GM11168 (cell line): ENCODE results near the gene TMEM51.
"Not testable (repeated sequence)": the region's sequence is repeated elsewhere in the genome, so short reads cannot be mapped to it uniquely, and the experiment has no call there.

Experiments
- in situ Hi-C: fragments of 300-500 bp; cut with MboI; formaldehyde crosslinking; loops from one replicate; pipeline ENCODE4 v1.12.0; 2022; ENCODE audit warnings: low sequenced_read_pairs; ENCODE audit not compliant: unreplicated experiment

The TMEM51 gene

GRCh38 chr1:15173863-15174614 lies 20.5 kb downstream of the TMEM51 start:
- in situ Hi-C loops = no loop called here

DNA sequence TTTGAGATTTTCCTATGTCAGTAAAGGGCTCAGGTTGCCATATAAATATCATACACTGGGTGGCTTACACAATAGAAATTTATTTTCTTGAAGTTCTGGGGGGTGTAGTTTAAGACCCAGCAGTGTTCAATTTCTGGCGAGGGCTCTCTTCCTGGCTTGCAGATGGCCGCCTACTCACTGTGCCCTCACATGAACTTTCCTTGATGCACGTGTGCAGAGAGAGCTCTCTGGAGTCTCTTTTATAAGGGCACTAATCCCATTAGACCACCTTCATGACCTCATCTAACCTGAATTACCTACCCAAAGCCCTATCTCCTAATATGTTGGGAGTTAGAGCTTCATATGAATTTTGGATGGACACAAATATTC lies 21.1 kb downstream of the TMEM51 start:
- in situ Hi-C loops = no loop called here

DNA sequence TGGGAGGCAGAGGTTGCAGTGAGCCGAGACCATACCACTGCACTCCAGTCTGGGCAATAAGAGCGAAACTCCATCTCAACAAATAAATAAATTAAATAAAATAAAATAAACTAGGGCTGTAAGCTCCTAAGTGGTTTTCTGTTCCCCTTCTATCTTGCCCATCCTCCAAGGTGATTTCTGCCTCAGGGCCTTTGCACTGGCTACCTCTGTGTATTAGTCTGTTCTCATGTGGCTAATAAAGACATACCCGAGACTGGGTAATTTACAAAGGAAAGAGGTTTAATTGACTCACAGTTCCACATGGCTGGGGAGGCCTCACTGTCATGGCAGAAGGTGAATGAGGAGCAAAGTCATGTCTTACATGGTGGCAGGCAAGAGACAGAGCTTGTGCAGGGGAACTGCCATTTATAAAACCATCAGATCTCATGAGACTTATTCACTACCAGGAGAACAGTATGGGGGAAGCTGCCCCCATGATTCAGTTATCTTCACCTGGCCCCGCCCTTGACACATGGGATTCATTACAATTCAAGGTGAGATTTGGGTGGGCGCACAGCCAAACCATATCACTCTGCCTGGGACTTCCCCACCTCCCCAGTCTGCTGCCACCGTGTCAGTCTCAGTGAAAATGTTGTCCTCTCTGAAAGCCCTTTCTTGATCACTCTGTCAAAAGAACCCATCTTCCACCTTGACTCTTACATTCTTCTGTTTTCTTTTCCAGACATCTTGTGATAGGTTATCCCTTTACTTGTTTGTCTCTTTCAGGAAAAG lies 22.0 kb downstream of the TMEM51 start:
- in situ Hi-C loops = not testable (repeated sequence)

DNA sequence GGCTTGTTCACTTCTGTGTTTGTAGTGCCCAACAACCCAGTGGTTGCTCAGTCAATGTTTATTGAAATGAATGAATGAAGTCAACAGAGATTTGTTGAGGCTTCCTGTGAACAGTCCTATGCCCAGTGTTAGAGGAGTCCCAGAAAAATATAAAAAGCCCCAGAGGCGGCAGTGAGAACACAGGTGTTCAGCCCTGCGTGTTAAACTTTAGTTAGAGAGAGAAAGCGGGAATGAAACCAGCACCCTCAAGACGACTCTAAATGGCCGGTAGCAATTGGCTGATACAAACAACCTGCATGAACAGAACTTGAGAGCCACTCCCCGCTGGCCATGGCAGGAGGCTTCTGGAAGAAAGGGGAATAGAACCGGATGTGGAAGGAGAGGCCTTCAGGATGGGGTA lies 22.6 kb downstream of the TMEM51 start:
- in situ Hi-C loops = no loop called here

DNA sequence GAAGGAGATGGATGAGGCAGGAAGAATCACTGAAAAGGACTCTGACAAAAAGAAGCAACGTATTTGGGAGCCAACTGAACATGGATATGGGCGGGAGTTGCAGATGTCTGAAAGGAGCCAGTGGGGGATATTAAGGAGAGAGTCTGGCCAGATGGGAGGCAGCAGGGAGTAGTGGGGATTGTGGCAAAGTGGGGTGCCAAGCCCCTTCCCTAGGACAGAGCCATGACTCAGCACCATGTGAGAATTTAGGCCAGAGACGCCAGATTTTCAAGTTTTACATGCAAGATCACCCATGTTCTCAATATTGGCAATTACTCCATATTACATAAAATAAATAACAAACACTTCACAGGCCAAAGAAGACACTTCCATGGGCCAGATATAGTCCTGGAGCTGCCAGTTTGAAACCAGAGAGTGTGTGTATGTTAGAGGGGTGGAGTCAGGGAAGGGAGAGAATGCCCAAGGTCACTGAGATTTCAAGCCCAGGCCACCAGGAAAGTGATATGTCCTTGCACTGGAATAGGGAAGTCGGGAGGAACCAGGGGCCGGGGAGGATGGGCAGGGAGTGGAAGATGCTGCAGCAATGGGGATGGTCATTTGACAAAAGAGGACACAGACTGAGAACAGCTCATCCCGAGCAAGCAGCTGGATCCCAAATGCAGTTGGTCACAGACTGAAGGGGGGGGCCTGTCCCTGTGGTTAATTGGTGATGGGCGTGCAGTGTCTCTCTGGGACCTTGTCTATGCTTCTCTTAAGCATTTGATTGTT lies 23.5 kb downstream of the TMEM51 start:
- in situ Hi-C loops = no loop called here

DNA sequence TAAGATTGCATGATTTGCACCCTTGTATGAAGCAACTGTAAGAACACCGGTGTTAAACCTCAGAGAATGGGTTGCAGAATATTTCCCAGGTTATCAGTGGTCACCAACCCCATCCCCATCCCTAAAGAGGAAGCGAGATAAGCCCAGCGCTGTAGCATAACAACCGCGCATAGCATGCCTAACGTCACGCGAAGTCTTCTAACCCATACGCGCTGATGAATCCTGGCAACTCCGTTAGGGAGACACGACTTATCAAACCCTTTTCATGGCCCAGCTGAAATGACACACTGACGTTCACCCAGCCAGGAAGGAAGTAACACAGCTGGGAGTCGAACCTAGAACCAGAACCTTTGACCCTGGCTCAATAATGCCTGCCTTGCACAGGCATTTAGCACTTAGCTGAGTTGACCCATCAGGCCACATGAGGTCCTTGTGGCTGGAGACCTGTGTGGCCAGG lies 24.2 kb downstream of the TMEM51 start:
- in situ Hi-C loops = no loop called here

- in situ Hi-C loops = no loop called here
These were observed 25.3 kb downstream of the TMEM51 start for GRCh38 chr1:15178571-15179484.

DNA sequence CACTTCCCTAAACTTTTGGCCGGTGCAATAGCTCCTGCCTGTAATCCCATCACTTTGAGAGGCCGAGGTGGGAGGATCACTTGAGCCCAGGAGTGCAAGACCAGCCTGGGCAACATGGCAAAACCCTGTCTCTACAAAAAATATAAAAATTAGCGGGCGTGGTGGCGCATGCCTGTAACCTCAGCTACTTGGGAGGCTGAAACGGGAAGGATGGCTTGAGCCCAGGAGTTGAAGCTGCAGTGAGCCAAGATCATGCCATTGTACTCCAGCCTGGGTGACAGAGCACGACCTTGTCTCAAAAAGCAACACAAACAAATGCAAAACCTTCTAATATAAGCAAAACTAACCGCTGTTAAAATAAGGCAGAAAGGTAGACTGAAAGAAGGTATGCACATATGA lies 25.9 kb downstream of the TMEM51 start:
- in situ Hi-C loops = no loop called here

DNA sequence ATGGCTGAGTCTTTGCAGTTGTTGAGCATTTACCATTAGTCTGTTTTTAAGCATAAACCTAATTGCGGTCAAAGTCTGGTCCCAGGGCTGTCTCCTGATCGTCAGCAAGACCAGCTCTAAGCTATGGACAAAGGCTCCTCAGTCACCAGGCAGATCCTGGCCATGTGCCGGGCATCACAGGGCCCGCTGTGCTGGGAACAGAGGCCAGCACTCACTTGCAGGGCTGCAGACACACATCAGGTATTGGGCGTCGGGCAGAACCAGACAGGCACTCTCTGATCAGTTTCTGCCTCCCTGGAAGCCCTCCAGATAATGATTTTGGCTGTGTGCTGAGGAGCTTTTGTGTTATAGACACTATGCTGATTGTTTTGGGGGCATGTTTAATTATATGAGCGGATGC lies 26.6 kb downstream of the TMEM51 start:
- in situ Hi-C loops = no loop called here

- in situ Hi-C loops = no loop called here
These were observed 27.5 kb downstream of the TMEM51 start for GRCh38 chr1:15180945-15181523.

- in situ Hi-C loops = no loop called here
These were observed 28.0 kb downstream of the TMEM51 start for GRCh38 chr1:15181564-15181963.

- in situ Hi-C loops = no loop called here
These were observed 31.1 kb downstream of the TMEM51 start for GRCh38 chr1:15184436-15185241.

DNA sequence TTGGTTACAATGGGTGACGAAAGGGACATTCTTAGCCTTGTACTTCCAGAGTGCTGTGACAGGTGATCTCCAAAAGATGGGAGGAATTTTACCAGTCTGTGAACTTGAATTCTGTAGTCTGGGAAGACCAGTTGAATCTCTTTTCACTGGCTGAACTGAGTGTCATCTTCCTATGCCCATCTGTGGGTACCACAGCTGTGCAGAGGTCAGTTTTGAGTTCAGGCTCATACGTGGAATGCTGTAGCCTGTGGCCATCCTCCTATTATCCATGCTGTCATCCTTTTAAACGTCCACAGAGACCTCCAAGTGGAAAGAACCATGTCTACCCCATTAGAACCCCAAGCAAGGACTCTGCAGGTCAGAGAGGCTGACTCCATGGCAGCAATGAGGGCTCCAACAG lies 32.1 kb downstream of the TMEM51 start:
- in situ Hi-C loops = no loop called here

DNA sequence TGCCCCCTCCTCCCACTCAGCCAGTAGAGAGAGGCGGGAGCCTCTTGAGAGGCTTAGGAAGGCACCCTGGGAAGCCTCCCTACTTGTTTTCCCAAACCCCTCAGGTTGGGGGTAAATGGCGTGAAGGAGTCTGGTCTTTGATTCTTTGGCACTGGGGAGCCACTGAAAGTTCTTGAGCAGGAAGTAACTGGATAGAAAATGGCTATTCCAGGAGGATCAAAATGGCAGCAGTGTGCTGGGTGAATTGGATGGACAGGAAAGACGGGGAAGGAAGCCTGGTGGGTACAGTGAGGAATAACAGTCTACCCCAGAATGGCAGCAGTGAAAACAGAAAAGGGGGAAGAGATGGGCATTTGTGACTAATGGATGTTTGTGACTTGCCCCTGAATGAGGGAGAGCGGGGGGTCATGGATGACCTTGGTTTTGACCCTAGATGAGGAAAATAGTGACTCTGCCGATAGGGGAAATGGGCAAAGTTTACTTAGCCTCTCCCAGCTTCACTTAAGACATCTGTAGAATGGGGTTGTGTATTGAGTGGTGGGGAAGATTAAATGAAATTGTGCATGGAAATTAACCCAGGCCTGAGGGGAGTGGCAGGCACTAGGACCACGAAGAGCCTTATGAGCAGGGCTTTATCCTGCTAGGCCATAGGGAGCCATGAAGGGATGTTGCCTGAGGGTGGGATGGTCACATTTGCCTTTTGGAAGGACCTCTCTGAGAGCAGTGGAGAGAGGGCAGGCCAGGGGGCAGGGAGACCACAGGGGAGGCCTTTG lies 32.7 kb downstream of the TMEM51 start:
- in situ Hi-C loops = no loop called here

DNA sequence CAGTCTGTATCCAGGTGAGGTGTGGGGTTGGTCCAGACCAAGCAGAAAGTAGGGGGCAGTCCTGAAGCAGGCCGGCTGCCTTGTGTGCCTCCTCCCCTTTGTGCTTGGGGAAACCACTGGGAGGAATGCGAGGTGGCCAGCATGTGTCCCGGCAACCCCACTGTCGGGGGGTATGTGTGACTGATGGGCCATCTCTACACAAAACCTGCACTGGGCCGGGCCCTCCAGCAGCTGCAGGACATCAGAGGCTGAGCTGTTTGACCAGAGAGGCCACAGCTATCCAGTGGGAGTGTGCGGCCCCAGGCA lies 33.3 kb downstream of the TMEM51 start:
- in situ Hi-C loops = no loop called here

DNA sequence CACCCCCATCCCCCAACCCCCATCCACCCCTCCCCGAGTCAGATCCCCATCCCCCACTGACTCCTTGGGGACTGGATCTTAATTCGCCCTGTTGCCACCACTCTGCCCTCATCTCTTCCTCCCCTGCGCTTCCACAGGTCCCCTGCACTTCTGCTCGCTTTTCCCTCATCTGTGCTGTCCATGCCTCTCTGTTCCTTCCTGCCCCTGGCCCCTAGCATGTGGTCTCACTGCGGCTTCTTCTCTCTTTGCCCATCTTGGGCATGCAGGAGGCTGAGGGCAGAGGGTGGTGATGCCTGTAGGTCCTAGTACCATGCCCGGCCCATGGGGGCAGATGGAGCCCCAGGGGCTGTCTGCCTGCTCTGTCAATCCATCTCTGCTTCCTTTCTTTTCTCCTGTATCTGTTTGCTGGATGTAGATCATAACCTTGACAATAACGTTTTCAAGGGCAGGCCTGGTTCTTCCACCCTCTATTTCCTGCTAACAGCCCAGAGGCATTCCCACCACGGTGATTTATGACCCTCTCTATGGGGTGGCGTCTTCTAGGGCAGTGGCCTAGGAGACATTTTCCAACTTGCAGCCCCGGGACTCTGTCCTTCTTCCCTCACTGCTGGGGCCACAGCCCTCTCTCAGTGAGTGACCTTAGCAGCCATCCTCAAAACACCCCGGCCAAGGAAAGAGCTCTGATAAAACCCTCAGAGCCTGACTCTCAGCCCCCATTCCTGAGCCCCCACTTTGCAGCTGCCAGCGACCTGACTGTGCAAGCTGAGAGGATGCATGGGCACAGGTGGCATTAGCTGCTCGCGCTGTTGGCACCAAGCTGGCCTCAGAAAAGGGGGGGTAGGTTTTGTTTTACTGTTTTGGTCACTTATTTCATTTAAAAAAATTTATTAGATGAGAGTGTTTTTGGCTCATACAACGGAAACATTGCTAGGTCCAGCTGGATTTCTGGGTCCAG lies 33.9 kb downstream of the TMEM51 start:
- in situ Hi-C loops = no loop called here

GRCh38 chr1:15188130-15188524 lies 34.6 kb downstream of the TMEM51 start:
- in situ Hi-C loops = no loop called here
